ENCODE data around the gene HAX1. TPM values are rescaled to one million over a fixed set of nuclear protein-coding genes. Genes with fewer than 3 reads are reported as not detected.
"Not testable (repeated sequence)": the region's sequence is repeated elsewhere in the genome, so short reads cannot be mapped to it uniquely, and the experiment has no call there.

HAX1 gene
- total RNA-seq, 1 experiment from 2014 or later: 281 TPM

GRCh38 chr1:154301582-154301981 lies 29.2 kb downstream of the HAX1 start:
- Histone ChIP-seq H3K9me2 (replicated peaks; ENCODE audit: low read length) (0 out of 2 replicates have a peak, but pooled peaks cover 3% of the 10 kb centered on the region), H3F3A (ENCODE audit: low read length, unreplicated experiment) (no peaks in the 10 kb centered on the region), H3K27me3 (ENCODE audit: low read length) (no peaks in the 10 kb centered on the region), H4K20me1 (ENCODE audit: low read length) (no peaks in the 10 kb centered on the region), H3K9ac (ENCODE audit: low read length) (no peak overlapping the region), H3K36me3 (ENCODE audit: low read depth, low read length) (no peaks in the 10 kb centered on the region), H3K4me2 (ENCODE audit: low read length) (no peak overlapping the region), H2AFZ (ENCODE audit: low read length) (no peak overlapping the region), H3K4me3 (ENCODE audit: low read length) (no peak overlapping the region), H3K79me2 (ENCODE audit: low read length) (no peaks in the 10 kb centered on the region), H3K9me3 (ENCODE audit: low read length) (no peaks in the 10 kb centered on the region), H3K27ac (ENCODE audit: low read length) (no peak overlapping the region), H3K4me1 (ENCODE audit: insufficient read depth, low read length) (no peaks in the 10 kb centered on the region)
- ATAC-seq: no peak
- intact Hi-C loops (cut with micrococcal nuclease): no loop called here
- no TSS peak for BruUV-seq (replicated peaks)
- ChIA-PET POLR2A (ENCODE audit: unreplicated experiment) (no interaction called here), CTCF (no interaction called here)
- TF ChIP-seq EZH2phosphoT487 (IDR thresholded peaks at IDR 0.05; ENCODE audit: borderline replicate concordance, low read length): no peak
- TF ChIP-seq, protein P1, sequence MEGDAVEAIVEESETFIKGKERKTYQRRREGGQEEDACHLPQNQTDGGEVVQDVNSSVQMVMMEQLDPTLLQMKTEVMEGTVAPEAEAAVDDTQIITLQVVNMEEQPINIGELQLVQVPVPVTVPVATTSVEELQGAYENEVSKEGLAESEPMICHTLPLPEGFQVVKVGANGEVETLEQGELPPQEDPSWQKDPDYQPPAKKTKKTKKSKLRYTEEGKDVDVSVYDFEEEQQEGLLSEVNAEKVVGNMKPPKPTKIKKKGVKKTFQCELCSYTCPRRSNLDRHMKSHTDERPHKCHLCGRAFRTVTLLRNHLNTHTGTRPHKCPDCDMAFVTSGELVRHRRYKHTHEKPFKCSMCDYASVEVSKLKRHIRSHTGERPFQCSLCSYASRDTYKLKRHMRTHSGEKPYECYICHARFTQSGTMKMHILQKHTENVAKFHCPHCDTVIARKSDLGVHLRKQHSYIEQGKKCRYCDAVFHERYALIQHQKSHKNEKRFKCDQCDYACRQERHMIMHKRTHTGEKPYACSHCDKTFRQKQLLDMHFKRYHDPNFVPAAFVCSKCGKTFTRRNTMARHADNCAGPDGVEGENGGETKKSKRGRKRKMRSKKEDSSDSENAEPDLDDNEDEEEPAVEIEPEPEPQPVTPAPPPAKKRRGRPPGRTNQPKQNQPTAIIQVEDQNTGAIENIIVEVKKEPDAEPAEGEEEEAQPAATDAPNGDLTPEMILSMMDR (conservative IDR thresholded peaks at IDR 0.05; ENCODE audit: low read depth, low read length): no peak
- no peak for TF ChIP-seq EZH2 (IDR thresholded peaks at IDR 0.05; ENCODE audit: low read length, unreplicated experiment)
- DNase-seq: no peak

DNA sequence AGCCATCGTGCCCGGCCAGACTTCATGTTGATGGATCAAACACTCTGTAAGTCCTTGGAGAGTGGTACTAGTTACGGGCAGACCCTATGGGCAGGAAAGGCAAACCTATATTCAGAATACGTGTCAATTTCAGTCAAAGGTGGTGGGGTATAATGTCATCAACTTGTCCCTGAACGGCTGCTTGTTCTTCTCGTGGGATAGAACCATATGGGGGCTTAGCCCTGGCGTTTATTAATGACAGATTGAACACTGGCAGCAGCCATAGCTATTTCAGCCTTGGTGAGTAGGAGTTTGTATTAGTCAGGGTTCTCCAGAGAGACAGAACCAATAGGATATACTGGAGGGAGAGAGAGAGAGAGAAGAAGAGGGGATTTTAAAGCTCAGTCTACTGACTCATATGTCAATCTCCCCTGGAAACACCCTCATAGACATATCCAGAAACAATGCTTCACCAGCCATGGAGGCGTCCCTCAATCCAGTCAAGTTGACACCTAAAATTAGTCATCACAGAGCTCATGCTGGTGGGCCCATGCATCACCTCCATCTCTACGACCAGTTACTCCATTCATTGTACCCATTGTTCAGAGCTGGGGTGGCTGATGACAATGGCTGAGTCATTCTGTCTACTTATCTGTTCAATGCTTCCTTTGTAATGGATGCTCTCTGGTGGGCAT lies 32.4 kb downstream of the HAX1 start:
- no peak overlapping the region for H2AFZ ChIP-seq (ENCODE audit: low read length)
- TF ChIP-seq, protein P1 (conservative IDR thresholded peaks at IDR 0.05; ENCODE audit: low read depth, low read length): no peak
- TF ChIP-seq EZH2phosphoT487 (IDR thresholded peaks at IDR 0.05; ENCODE audit: borderline replicate concordance, low read length) (no peak), EZH2 (IDR thresholded peaks at IDR 0.05; ENCODE audit: low read length, unreplicated experiment) (no peak)
- H3K79me2 ChIP-seq (ENCODE audit: low read length): no peaks in the 10 kb centered on the region
- H3K4me2 ChIP-seq (ENCODE audit: low read length): no peak overlapping the region
- POLR2A ChIA-PET (ENCODE audit: unreplicated experiment): no interaction called here
- ATAC-seq (no peak), DNase-seq (peak; percentile 38)
- no peaks in the 10 kb centered on the region for H3K36me3 ChIP-seq (ENCODE audit: low read depth, low read length)
- H3F3A ChIP-seq (ENCODE audit: low read length, unreplicated experiment): no peaks in the 10 kb centered on the region
- no peaks in the 10 kb centered on the region for H3K4me1 ChIP-seq (ENCODE audit: insufficient read depth, low read length)
- 0 out of 2 replicates have a peak, but pooled peaks cover 3% of the 10 kb centered on the region for H3K9me2 ChIP-seq (replicated peaks; ENCODE audit: low read length)
- intact Hi-C loops (cut with micrococcal nuclease): no loop called here
- H3K9ac ChIP-seq (ENCODE audit: low read length): no peak overlapping the region
- no peaks in the 10 kb centered on the region for H3K27me3 ChIP-seq (ENCODE audit: low read length)
- no peaks in the 10 kb centered on the region for H3K9me3 ChIP-seq (ENCODE audit: low read length)
- no TSS peak for BruUV-seq (replicated peaks)
- H4K20me1 ChIP-seq (ENCODE audit: low read length): no peaks in the 10 kb centered on the region
- CTCF ChIA-PET: no interaction called here
- H3K27ac ChIP-seq (ENCODE audit: low read length): no peak overlapping the region
- no peak overlapping the region for H3K4me3 ChIP-seq (ENCODE audit: low read length)

GRCh38 chr1:154306151-154306550 lies 33.7 kb downstream of the HAX1 start:
- no peaks in the 10 kb centered on the region for H4K20me1 ChIP-seq (ENCODE audit: low read length)
- H3K27me3 ChIP-seq (ENCODE audit: low read length): no peaks in the 10 kb centered on the region
- H3K36me3 ChIP-seq (ENCODE audit: low read depth, low read length): no peaks in the 10 kb centered on the region
- no peak overlapping the region for H3K27ac ChIP-seq (ENCODE audit: low read length)
- no peaks in the 10 kb centered on the region for H3K79me2 ChIP-seq (ENCODE audit: low read length)
- no TSS peak for BruUV-seq (replicated peaks)
- CTCF ChIA-PET: no interaction called here
- no peaks in the 10 kb centered on the region for H3K9me3 ChIP-seq (ENCODE audit: low read length)
- no peaks in the 10 kb centered on the region for H3K4me1 ChIP-seq (ENCODE audit: insufficient read depth, low read length)
- no peak overlapping the region for H3K9ac ChIP-seq (ENCODE audit: low read length)
- H3K4me2 ChIP-seq (ENCODE audit: low read length): no peak overlapping the region
- no peak for DNase-seq
- no peak for TF ChIP-seq EZH2phosphoT487 (IDR thresholded peaks at IDR 0.05; ENCODE audit: borderline replicate concordance, low read length)
- TF ChIP-seq, protein P1 (conservative IDR thresholded peaks at IDR 0.05; ENCODE audit: low read depth, low read length): no peak
- TF ChIP-seq EZH2 (IDR thresholded peaks at IDR 0.05; ENCODE audit: low read length, unreplicated experiment): no peak
- intact Hi-C loops (cut with micrococcal nuclease): no loop called here
- no peaks in the 10 kb centered on the region for H3F3A ChIP-seq (ENCODE audit: low read length, unreplicated experiment)
- H2AFZ ChIP-seq (ENCODE audit: low read length): no peak overlapping the region
- no peak overlapping the region for H3K4me3 ChIP-seq (ENCODE audit: low read length)
- POLR2A ChIA-PET (ENCODE audit: unreplicated experiment): no interaction called here
- 0 out of 2 replicates have a peak, but pooled peaks cover 3% of the 10 kb centered on the region for H3K9me2 ChIP-seq (replicated peaks; ENCODE audit: low read length)
- no peak for ATAC-seq

DNA sequence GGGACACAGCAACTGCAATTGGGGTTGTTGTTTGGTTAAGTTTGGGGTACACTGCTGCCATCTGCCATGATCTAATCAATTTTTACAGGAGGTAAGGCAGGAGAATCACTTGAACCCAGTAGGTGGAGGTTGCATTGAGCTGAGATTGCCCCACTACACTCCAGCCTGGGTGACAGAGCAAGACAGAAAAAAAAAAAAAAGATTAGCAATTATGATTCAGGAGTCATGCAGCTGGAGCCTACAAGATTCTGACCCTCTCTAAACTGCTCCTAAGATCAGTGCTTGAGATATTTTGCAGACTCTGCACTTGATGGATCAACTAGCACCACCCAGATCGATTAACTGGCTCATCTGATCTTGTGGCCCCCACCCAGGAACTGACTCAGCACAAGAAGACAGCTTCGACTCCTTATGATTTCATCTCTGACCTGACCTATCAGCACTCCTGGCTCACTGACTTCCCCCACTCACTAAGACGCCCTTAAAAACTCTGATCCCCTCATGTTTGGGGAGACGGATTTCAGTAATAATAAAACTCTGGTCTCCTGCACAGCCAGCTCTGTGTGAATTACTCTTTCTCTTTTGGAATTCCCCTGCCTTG lies 35.3 kb downstream of the HAX1 start:
- H3K27ac ChIP-seq (ENCODE audit: low read length); H3K36me3 ChIP-seq (ENCODE audit: low read depth, low read length); H3K4me3 ChIP-seq (ENCODE audit: low read length); CTCF ChIA-PET; POLR2A ChIA-PET (ENCODE audit: unreplicated experiment); ATAC-seq; H3K4me2 ChIP-seq (ENCODE audit: low read length); H3K9me3 ChIP-seq (ENCODE audit: low read length); H3K9me2 ChIP-seq (replicated peaks; ENCODE audit: low read length); H3K27me3 ChIP-seq (ENCODE audit: low read length); H3K9ac ChIP-seq (ENCODE audit: low read length); DNase-seq; H3K79me2 ChIP-seq (ENCODE audit: low read length); H3K4me1 ChIP-seq (ENCODE audit: insufficient read depth, low read length); H2AFZ ChIP-seq (ENCODE audit: low read length); H3F3A ChIP-seq (ENCODE audit: low read length, unreplicated experiment); intact Hi-C loops (cut with micrococcal nuclease); BruUV-seq (replicated peaks); H4K20me1 ChIP-seq (ENCODE audit: low read length): not testable (repeated sequence)

Data from PC-3 (cell line).